ENCODE measurements around the gene IKZF4.
A peak's percentile ranks its signal among the peaks of the same experiment; 100 is the strongest.
"Not testable (repeated sequence)": the region's sequence is repeated elsewhere in the genome, so short reads cannot be mapped to it uniquely, and the experiment has no call there.

Gene IKZF4

GRCh38 chr12:56040963-56041551 is 20.2 kb downstream of the IKZF4 start:
- no peak for DNase-seq

DNA sequence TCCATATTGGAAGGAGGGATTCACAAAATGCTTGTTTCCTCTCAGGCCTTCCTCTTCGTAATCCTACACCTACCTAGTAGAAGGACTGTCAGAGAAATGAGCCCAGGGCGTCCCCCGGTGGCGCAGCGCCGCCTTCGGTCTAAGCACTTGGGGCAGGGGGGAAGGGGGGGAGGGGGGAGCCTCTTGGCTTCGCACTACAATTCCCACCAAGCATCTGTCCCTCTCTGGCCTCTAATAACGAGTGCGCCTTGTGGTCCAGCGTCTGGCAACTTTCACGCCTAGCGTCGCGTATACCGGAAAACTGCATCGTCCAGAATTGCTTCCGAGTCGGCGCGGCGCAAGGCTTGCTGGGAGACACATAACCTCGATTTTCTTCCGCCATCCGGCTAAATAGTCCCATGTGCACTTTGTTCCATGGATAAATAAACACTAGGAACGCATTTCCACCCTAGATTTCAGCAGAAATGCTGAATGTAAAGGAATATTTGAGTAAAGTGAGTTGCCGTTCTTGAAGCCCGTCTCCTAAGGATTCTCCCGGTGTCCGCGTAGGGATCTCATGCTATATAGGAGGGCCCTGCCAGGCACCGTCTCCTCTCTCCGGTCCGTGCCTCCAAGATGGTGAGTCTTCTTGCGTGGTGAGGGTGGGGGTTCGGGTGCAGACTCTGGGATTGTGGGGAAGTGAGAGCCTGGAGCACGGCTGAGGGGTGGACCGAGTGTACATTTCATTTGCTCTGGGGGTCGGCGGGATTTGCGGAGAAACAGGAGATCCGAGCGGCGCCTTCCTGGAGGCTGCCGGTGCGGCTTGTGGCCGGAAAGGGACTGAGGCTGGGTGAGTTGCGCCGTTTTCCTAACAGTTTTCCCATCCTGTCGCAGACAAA is 20.9 kb downstream of the IKZF4 start, which contains the start of gene RPS26:
Gene RPS26, plus strand, starts transcription at position 367 of the 878 bp plus-strand sequence. Its CDS starts 249 bp downstream, at position 616.
- peak; percentile 97 for DNase-seq

DNA sequence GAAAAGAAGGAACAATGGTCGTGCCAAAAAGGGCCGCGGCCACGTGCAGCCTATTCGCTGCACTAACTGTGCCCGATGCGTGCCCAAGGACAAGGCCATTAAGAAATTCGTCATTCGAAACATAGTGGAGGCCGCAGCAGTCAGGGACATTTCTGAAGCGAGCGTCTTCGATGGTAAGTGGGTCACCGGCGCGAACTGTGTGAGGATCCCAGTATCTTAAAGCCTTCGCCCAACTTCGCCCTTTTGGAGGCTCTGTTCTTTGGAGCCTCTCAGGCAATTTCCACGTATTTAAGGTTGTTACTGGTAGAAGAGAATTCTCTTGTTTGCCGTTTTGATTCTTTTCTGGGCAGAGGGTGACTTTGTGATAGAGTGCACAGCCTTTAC is 21.6 kb downstream of the IKZF4 start:
- DNase-seq = not testable (repeated sequence)

GRCh38 chr12:56042843-56043242 is 22.0 kb downstream of the IKZF4 start:
- DNase-seq = no peak

DNA sequence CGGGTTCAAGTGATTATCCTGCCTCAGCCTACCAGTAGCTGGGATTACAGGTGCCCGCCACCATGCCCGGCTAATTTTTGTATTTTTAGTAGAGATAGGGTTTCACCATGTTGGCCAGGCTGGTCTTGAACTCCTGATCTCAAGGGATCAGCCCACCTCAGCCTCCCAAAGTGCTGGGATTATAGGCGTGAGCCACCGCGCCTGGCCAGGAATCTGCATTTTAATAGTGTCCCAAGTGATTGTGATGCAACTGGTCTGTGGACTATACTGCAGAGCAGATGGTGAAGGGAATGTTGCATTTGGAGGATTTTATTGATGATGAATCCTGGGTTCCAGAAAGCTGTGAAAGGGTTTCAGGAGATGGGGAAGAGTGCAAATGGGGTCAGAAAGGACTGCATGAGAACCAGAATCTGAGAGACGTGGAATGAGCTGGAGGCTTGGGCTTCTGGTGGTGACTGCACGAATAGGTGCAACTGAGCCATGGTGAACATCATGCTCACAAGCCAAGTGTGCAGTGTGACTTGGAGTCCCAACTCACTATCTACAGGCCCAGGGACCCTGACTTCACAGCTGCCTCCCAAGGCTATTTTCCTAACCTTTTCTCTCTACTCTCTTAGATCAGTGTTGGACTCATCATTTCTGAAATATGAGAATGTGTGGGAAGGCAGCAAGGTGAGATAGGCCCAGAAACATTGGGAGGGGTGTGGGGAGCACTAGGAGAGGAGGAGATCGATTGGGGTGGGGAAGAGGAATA is 25.4 kb downstream of the IKZF4 start:
- no peak for DNase-seq

DNA sequence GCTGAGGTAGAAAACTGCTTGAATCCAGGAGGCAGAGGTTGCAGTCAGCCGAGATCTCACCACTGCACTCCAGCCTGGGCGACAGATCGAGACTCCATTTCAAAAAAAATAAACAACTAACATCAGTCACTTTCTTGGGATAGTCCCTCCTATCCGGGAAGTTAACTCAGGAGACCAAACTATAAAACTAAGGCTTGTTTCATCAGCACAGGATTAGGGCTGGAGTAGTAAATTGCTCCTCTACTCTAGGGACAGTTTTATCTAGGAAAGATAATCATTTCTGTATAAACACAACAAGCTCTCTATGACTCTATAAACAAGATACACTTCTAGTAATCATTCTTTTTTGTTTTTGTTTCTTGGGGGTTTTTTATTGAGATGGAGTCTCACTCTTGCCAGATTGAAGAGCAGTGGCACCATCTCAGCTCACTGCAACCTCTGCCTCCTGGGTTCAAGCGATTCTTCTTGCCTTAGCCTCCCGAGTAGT is 32.6 kb downstream of the IKZF4 start:
- no peak for DNase-seq

DNA sequence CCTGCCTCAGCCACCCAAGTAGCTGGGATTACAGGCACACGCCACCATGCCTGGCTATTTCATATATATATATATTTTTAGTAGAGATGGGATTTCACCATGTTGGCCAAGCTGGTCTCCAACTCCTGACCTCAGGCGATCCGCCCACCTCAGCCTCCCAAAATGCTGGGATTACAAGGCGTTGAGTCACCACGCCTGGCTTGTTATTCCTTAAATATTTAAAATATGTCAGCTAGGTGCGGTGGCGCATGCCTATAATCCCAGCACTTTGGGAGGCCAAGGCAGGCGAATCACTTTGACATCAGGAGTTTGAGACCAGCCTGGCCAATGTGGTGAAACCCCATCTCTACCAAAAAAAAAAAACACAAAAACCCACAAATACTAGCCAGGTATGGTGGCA is 39.1 kb downstream of the IKZF4 start:
- DNase-seq = not testable (repeated sequence)

GRCh38 chr12:56061982-56062381 is 41.1 kb downstream of the IKZF4 start:
- DNase-seq = no peak

DNA sequence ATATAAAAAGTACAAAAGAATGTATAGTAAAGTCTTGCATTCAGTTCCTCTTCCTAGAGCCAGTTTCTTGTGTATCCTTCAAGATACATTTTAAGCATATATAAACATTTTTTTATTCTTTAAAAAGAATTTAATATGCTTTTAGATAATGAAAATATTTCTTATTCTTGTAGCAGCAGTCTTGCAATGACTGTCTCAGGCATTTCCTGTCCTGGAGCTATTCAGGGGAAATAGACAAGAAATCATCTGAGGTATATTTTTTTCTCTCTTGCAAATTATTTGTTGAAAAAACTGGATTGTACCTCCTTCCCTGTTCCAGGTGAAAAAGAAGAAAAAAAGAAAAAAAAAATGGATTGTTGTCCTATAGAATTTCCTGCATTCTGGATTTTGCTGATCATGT is 42.2 kb downstream of the IKZF4 start:
- no peak for DNase-seq

- DNase-seq = no peak
Observed at GRCh38 chr12:56071648-56072047, 50.8 kb downstream of the IKZF4 start.

- DNase-seq = no peak
Observed at GRCh38 chr12:56074396-56074795, 53.6 kb downstream of the IKZF4 start.

- not testable (repeated sequence) for DNase-seq
Observed at GRCh38 chr12:56077966-56078365, 57.1 kb downstream of the IKZF4 start.

DNA sequence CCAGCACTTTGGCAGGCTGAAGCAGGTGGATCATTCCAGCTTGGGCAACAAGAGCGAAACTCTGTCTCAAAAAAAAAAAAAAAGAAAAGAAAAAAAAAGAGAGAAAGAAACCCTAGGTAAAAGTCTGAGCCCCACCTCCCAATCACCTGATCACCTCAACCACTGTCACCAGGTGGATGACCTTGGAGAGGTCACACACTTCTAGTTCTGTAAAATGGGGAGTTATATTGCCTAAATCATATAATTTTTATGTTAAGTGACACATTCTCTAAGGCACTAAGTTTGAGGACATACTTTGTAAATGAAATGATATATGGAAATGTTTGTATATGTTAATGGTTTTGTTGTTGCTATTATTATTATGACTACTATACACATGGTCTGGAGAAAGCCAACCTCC is 57.6 kb downstream of the IKZF4 start:
- no peak for DNase-seq

- no peak for DNase-seq
Observed at GRCh38 chr12:56078931-56079722, 58.3 kb downstream of the IKZF4 start.

DNA sequence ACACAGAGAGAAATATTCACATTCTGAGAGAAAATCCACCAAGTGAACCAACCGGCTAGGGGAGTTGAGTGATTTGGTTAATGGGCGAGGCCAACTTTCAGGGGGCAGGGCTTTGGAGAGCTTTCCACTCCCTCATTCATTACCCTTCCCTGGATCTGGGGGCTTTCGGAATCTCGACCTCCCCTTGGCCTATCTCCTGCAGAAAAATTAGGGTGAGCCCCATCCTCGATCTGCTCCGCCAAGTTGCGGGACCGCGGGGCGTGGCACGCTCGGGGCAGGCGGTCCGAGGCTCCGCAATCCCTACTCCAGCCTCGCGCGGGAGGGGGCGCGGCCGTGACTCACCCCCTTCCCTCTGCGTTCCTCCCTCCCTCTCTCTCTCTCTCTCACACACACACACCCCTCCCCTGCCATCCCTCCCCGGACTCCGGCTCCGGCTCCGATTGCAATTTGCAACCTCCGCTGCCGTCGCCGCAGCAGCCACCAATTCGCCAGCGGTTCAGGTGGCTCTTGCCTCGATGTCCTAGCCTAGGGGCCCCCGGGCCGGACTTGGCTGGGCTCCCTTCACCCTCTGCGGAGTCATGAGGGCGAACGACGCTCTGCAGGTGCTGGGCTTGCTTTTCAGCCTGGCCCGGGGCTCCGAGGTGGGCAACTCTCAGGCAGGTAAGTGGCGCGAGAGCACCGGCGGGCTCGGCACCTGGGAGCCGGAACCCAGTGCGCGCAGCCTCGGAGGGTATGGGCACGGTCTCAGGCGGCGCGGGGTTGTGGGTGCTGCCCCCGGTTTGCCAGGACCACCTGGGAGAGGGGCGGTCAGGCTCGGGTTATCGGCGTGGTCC is 59.1 kb downstream of the IKZF4 start, which contains the start of gene ERBB3:
Gene ERBB3, plus strand, starts transcription at position 443 of the 833 bp plus-strand sequence. Its CDS starts 136 bp downstream, at position 579.
- no peak for DNase-seq

DNA sequence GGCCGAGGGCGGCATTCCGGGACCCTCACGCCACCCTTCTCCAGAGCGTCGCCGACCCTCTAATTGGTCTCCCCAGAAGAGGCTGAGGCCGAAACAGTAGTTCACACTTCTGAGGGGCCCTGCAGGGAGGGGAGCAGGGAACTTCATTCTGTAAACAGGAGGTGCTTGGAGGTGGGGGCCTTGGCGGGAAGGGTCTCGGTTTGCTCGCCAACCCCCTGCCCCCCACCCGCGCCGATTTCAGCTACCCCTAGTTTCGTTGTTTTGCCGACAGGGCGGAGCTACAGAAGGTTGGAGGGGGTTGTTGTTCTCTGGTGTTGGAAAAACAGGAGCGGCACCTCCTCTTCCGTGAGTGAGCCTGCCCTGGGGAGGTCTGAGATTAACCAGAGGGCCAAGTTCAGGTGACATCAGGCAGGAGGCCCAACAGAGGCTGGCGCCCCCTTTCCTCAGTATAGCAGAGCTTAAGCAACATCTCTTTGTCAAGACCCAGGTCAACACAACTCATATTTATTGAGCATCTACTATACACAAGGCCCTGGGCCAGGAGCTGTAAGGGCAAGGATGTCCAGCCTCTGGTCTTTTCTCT is 59.8 kb downstream of the IKZF4 start:
- no peak for DNase-seq

DNA sequence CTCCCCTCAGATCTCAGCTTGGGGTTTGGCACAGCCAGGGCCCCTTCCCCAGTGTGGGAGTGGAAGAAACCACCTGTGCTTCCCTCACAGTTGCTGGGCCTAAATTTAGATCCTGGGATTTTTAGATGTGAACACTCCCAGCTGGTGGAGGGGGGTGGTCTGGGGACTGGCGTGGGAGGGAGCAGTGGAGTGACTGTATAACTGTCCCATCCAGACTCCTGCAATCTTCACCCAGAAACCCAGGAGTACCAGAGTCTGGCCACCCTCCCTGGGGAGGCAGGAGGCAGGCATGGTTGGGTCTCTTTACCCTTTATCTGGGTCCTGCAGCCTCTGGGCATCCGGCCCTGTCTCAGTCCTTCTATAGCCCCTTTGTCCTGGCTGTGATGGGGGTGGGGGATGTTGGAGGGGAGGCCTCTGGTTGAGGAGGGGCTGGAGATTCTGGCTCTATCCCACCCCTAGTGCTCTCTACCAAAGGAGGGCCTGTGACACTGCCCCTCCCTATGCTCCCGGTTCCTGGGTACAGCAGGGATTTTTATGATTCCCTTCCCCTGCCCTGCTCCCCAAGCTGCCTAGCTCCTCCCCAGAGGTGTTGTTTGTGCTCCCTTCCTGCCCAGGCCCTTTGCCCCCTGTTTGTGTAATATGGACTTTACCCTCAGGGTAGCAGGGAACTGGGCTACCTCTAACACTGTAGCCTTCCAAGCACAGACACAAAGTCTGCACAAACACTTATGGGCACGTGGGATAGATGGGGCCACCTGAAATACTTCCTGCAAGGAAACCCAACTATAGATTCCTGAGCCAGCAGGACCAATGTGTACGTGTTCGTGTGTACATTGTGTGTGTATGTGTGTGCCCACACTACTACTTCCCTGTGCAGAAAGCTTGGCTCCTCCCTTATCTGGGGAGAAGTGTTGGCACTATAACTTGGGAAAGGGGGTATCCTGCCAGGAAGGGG is 60.8 kb downstream of the IKZF4 start:
- DNase-seq = no peak

GRCh38 chr12:56082382-56082781 is 61.5 kb downstream of the IKZF4 start:
- DNase-seq = no peak

DNA sequence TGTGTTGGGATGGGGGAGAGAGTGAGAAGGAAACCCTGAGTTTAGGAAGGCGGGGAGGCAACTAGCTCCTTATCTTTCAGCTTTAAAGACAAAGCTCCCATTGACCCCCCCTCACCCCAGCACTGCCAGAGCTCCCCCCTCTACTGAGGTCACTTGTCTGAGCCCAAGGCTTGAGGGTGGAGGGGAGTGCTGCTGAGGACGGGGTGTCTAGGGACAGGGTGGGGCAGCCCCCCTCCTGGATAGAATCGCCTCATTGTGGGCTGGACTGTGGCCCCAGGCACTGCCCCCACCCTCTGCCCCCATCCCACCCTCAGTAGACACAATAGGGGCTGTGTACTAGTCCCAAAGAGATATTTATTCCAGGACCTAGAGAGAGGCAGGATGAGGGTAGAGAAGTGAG is 62.1 kb downstream of the IKZF4 start:
- no peak for DNase-seq

All from SIG-M5 (cell line).